Trophoblast cell (in vitro differentiated cells and primary cell): ENCODE results near the gene HUWE1.
A peak's percentile ranks its signal among the peaks of the same experiment; 100 is the strongest.

Source experiments
- DNase-seq, 2 donors: peaks; one replicate each; pipeline ENCODE4 v3.0.0-alpha.2; 2016
- H2AFZ ChIP-seq: 2 replicates; pipeline ENCODE4 v1.6.1; 2013; ENCODE audit warnings: low read length, moderate library complexity, mild to moderate bottlenecking; ENCODE audit not compliant: insufficient read depth, poor library complexity
- H2AK5ac ChIP-seq: 2 replicates; pipeline ENCODE4 v1.6.1; 2013; ENCODE audit warnings: mild to moderate bottlenecking, low read length
- H2BK120ac ChIP-seq: 2 replicates; pipeline ENCODE4 v1.6.1; 2013; ENCODE audit warnings: low read length, mild to moderate bottlenecking, moderate library complexity; ENCODE audit not compliant: insufficient read depth, poor library complexity
- H2BK12ac ChIP-seq: 2 replicates; pipeline ENCODE4 v1.6.1; 2013; ENCODE audit warnings: mild to moderate bottlenecking, low read length, moderate library complexity
- H2BK5ac ChIP-seq: 2 replicates; pipeline ENCODE4 v1.6.1; 2013; ENCODE audit warnings: low read length, low read depth, moderate library complexity, mild to moderate bottlenecking; ENCODE audit not compliant: poor library complexity
- H3K14ac ChIP-seq: 2 replicates; pipeline ENCODE4 v1.6.1; 2013; ENCODE audit warnings: mild to moderate bottlenecking, low read length
- H3K18ac ChIP-seq: 2 replicates; pipeline ENCODE4 v1.6.1; 2013; ENCODE audit warnings: mild to moderate bottlenecking, low read length
- H3K23ac ChIP-seq: 2 replicates; pipeline ENCODE4 v1.6.1; 2013; ENCODE audit warnings: low read length
- H3K27ac ChIP-seq: 2 replicates; pipeline ENCODE4 v1.5.1; 2013; ENCODE audit warnings: low read depth, mild to moderate bottlenecking, inconsistent platforms, low read length, moderate library complexity
- H3K27me3 ChIP-seq: 2 replicates; pipeline ENCODE4 v1.6.1; 2013; ENCODE audit warnings: inconsistent platforms, mild to moderate bottlenecking, low read length, moderate library complexity; ENCODE audit not compliant: insufficient read depth
- H3K36me3 ChIP-seq, 2 experiments: 1 replicate in 1 of 2; 2 replicates in 1 of 2; pipeline ENCODE4 v1.6.1; 2013; ENCODE audit warnings: low read length in 2 of 2, mild to moderate bottlenecking in 2 of 2, moderate library complexity in 1 of 2; ENCODE audit not compliant: insufficient read depth in 2 of 2, control insufficient read depth in 1 of 2
- H3K4ac ChIP-seq: 2 replicates; pipeline ENCODE4 v1.6.1; 2013; ENCODE audit warnings: low read depth, mild to moderate bottlenecking, low read length, moderate library complexity
- H3K4me1 ChIP-seq, 2 experiments: 1 replicate in 1 of 2; 2 replicates in 1 of 2; pipeline ENCODE4 v1.6.1; 2013; ENCODE audit warnings: low read length in 2 of 2, mild to moderate bottlenecking in 2 of 2, moderate library complexity in 1 of 2; ENCODE audit not compliant: insufficient read depth in 2 of 2, control insufficient read depth in 1 of 2
- H3K4me2 ChIP-seq: 2 replicates; pipeline ENCODE4 v1.6.1; 2013; ENCODE audit warnings: inconsistent platforms, mild to moderate bottlenecking, low read length, moderate library complexity
- H3K4me3 ChIP-seq: 2 replicates; pipeline ENCODE4 v1.5.1; 2013; ENCODE audit warnings: mild to moderate bottlenecking, low read depth, low read length, inconsistent platforms
- H3K79me1 ChIP-seq: one replicate; pipeline ENCODE4 v1.6.1; 2013; ENCODE audit warnings: low read length
- H3K79me2 ChIP-seq: 2 replicates; pipeline ENCODE4 v1.6.1; 2013; ENCODE audit warnings: low read length, mild to moderate bottlenecking; ENCODE audit not compliant: control insufficient read depth, insufficient read depth, poor library complexity
- H3K9ac ChIP-seq: 2 replicates; pipeline ENCODE4 v1.6.1; 2013; ENCODE audit warnings: mild to moderate bottlenecking, low read length
- H3K9me3 ChIP-seq: 2 replicates; pipeline ENCODE4 v1.6.1; 2013; ENCODE audit warnings: low read depth, mild to moderate bottlenecking, control low read depth, inconsistent platforms, low read length; ENCODE audit not compliant: insufficient read depth
- H4K12ac ChIP-seq: 2 replicates; pipeline ENCODE4 v1.6.1; 2013; ENCODE audit warnings: low read depth, mild to moderate bottlenecking, low read length, moderate library complexity
- H4K8ac ChIP-seq: 2 replicates; pipeline ENCODE4 v1.6.1; 2013; ENCODE audit warnings: low read depth, mild to moderate bottlenecking, low read length, moderate library complexity
- H4K91ac ChIP-seq: one replicate; pipeline ENCODE4 v1.6.1; 2013; ENCODE audit warnings: low read depth, mild to moderate bottlenecking, low read length, moderate library complexity
- WGBS: extraction: QIAGEN DNeasy Blood & Tissue Kit; methylation state at CpG from one replicate; pipeline ENCODE4 v1.1.7; 2013; ENCODE audit warnings: missing lambda C conversion rate; ENCODE audit not compliant: insufficient read length, insufficient coverage; ENCODE audit errors: extremely low coverage; 5-methylcytosine and 5-hydroxymethylcytosine counted together

Gene HUWE1

GRCh38 chrX:53688300-53688699 lies 1.8 kb upstream of the HUWE1 start:
- Histone ChIP-seq H3K4ac (no peak overlapping the region), H3K27me3 (no peaks in the 10 kb centered on the region), H3K18ac (no peak overlapping the region), H2BK12ac (no peak overlapping the region), H3K79me1 (peaks cover 10% of the 10 kb centered on the region), H3K4me2 (no peak overlapping the region), H3K79me2 (peaks cover 6% of the 10 kb centered on the region), H2BK120ac (no peak overlapping the region), H3K9me3 (no peaks in the 10 kb centered on the region), H4K8ac (no peak overlapping the region), H3K23ac (no peak overlapping the region), H3K9ac (no peak overlapping the region), H3K27ac (no peak overlapping the region), H3K36me3 (no peaks in the 10 kb centered on the region), H3K4me1 (no peaks in the 10 kb centered on the region), H2AFZ (no peak overlapping the region), H2AK5ac (no peak overlapping the region), H3K14ac (no peak overlapping the region), H4K91ac (no peak overlapping the region), H2BK5ac (no peak overlapping the region), H3K4me3 (no peak overlapping the region), H4K12ac (no peak overlapping the region)
- no peak for DNase-seq
- WGBS = no CpG with 5 or more reads among the region's 7 CpGs

- H3K23ac ChIP-seq = no peak overlapping the region
- H4K91ac ChIP-seq = no peak overlapping the region
- peaks cover 10% of the 10 kb centered on the region for H3K79me1 ChIP-seq
- H3K27ac ChIP-seq = peak overlapping the region; percentile 98
- DNase-seq = no peak
- H3K9ac ChIP-seq = peak overlapping the region; percentile 89
- no peak overlapping the region for H3K4ac ChIP-seq
- peak overlapping the region; percentile 91 for H2BK5ac ChIP-seq
- peak overlapping the region; percentile 63 for H3K4me2 ChIP-seq
- peaks cover 14% of the 10 kb centered on the region for H3K79me2 ChIP-seq
- H3K4me3 ChIP-seq = peak overlapping the region; percentile 87
- H4K8ac ChIP-seq = no peak overlapping the region
- no peak overlapping the region for H3K18ac ChIP-seq
- no peak overlapping the region for H2AK5ac ChIP-seq
- H3K36me3 ChIP-seq = peaks cover 0 to 2% of the 10 kb centered on the region in 2 experiments
- H2BK120ac ChIP-seq = no peak overlapping the region
- no peak overlapping the region for H2BK12ac ChIP-seq
- H3K27me3 ChIP-seq = no peaks in the 10 kb centered on the region
- no peaks in the 10 kb centered on the region for H3K9me3 ChIP-seq
- H2AFZ ChIP-seq = no peak overlapping the region
- no peak overlapping the region for H3K14ac ChIP-seq
- H3K4me1 ChIP-seq = no peaks in the 10 kb centered on the region
- no CpG with 5 or more reads among the region's 4 CpGs for WGBS
- no peak overlapping the region for H4K12ac ChIP-seq
These were observed 808 bp downstream of the HUWE1 start for GRCh38 chrX:53685711-53686110.

- no peak for DNase-seq
- Histone ChIP-seq H2BK5ac (no peak overlapping the region), H4K91ac (no peak overlapping the region), H3K27me3 (no peaks in the 10 kb centered on the region), H3K18ac (no peak overlapping the region), H3K4me2 (peak overlapping the region; percentile 70), H3K79me1 (peaks cover 10% of the 10 kb centered on the region), H3K4me1 (no peaks in the 10 kb centered on the region), H3K79me2 (peaks cover 14% of the 10 kb centered on the region), H3K9ac (no peak overlapping the region), H2AK5ac (no peak overlapping the region), H3K36me3 (peaks cover 0 to 4% of the 10 kb centered on the region in 2 experiments), H2BK12ac (no peak overlapping the region), H3K4me3 (no peak overlapping the region), H4K12ac (peak overlapping the region; percentile 9), H3K23ac (no peak overlapping the region), H3K4ac (no peak overlapping the region), H2AFZ (no peak overlapping the region), H2BK120ac (no peak overlapping the region), H3K14ac (no peak overlapping the region), H3K27ac (peak overlapping the region; percentile 61), H4K8ac (no peak overlapping the region), H3K9me3 (no peaks in the 10 kb centered on the region)
- WGBS = no CpG with 5 or more reads among the region's 18 CpGs
These were observed 1.9 kb downstream of the HUWE1 start for GRCh38 chrX:53684415-53685192.

- Histone ChIP-seq H3K4me3 (peak overlapping the region; percentile 96), H4K12ac (peak overlapping the region; percentile 89), H4K8ac (peak overlapping the region; percentile 89), H2BK120ac (peak overlapping the region; percentile 78), H3K9me3 (no peaks in the 10 kb centered on the region), H3K23ac (no peak overlapping the region), H3K4me1 (no peaks in the 10 kb centered on the region), H3K4me2 (peak overlapping the region; percentile 89), H2AK5ac (peak overlapping the region; percentile 35), H3K9ac (peak overlapping the region; percentile 100), H3K79me1 (peaks cover 10% of the 10 kb centered on the region), H2AFZ (peak overlapping the region; percentile 79), H3K79me2 (peaks cover 14% of the 10 kb centered on the region), H4K91ac (peak overlapping the region; percentile 90), H2BK5ac (peak overlapping the region; percentile 85), H3K18ac (peak overlapping the region; percentile 80), H3K14ac (peak overlapping the region; percentile 89), H3K27ac (peak overlapping the region; percentile 97), H2BK12ac (no peak overlapping the region), H3K4ac (peak overlapping the region; percentile 89), H3K27me3 (no peaks in the 10 kb centered on the region), H3K36me3 (peaks cover 2 to 5% of the 10 kb centered on the region in 2 experiments)
- WGBS = no CpG with 5 or more reads among the region's 80 CpGs
- DNase-seq = peak; percentile 96 to 98
These were observed 2.7 kb downstream of the HUWE1 start for GRCh38 chrX:53683556-53684414.
